Measurements from ENCODE around the gene PRSS56.

PRSS56 gene

GRCh38 chr2:232486558-232487384 is 33.4 kb upstream of the PRSS56 start:
- peak; percentile 27 for DNase-seq

- peak; percentile 57 for DNase-seq
Measured at GRCh38 chr2:232487385-232488096, 32.6 kb upstream of the PRSS56 start, which contains the start of gene ECEL1. TSS of gene ECEL1 (minus strand) at chr2:232487834. CDS start at chr2:232486653, 1,181 bp downstream.

GRCh38 chr2:232488097-232488711 is 32.0 kb upstream of the PRSS56 start:
- DNase-seq, result peak; percentile 27

GRCh38 chr2:232488721-232489300 is 31.4 kb upstream of the PRSS56 start:
- DNase-seq, result no peak

- DNase-seq, result no peak
Measured at GRCh38 chr2:232489516-232490220, 30.5 kb upstream of the PRSS56 start.

GRCh38 chr2:232490221-232491138 is 29.7 kb upstream of the PRSS56 start:
- DNase-seq, result no peak

- peak; percentile 18 for DNase-seq
Measured at GRCh38 chr2:232491139-232491780, 28.9 kb upstream of the PRSS56 start.

GRCh38 chr2:232492236-232492848 is 27.8 kb upstream of the PRSS56 start:
- DNase-seq, result no peak

GRCh38 chr2:232492963-232493700 is 27.1 kb upstream of the PRSS56 start:
- DNase-seq, result no peak

GRCh38 chr2:232493701-232494474 is 26.3 kb upstream of the PRSS56 start:
- no peak for DNase-seq

GRCh38 chr2:232494542-232494941 is 25.6 kb upstream of the PRSS56 start:
- DNase-seq, result no peak

- no peak for DNase-seq
Measured at GRCh38 chr2:232495292-232495691, 24.9 kb upstream of the PRSS56 start.

GRCh38 chr2:232496501-232497270 is 23.5 kb upstream of the PRSS56 start:
- no peak for DNase-seq

GRCh38 chr2:232497348-232497747 is 22.8 kb upstream of the PRSS56 start:
- no peak for DNase-seq

- DNase-seq, result no peak
Measured at GRCh38 chr2:232498452-232498851, 21.7 kb upstream of the PRSS56 start.

- no peak for DNase-seq
Measured at GRCh38 chr2:232501331-232501771, 18.8 kb upstream of the PRSS56 start.

- DNase-seq, result no peak
Measured at GRCh38 chr2:232501794-232502390, 18.3 kb upstream of the PRSS56 start.

GRCh38 chr2:232502511-232502910 is 17.7 kb upstream of the PRSS56 start:
- DNase-seq, result peak; percentile 68
